Mesodermal cell (in vitro differentiated cells): Measurements from ENCODE around the gene TMEM266.

Experiments used
- H3K27ac ChIP-seq: 2 replicates; pipeline ENCODE4 v1.7.0; 2013; ENCODE audit warnings: mild to moderate bottlenecking, low read depth, low read length, moderate library complexity; ENCODE audit not compliant: severe bottlenecking
- H3K36me3 ChIP-seq: 2 replicates; pipeline ENCODE4 v1.7.1; 2013; ENCODE audit warnings: mild to moderate bottlenecking, low read length, moderate library complexity; ENCODE audit not compliant: control insufficient read depth, insufficient read depth
- H3K4me1 ChIP-seq: one replicate; pipeline ENCODE4 v1.7.1; 2013; ENCODE audit warnings: mild to moderate bottlenecking, low read length; ENCODE audit not compliant: insufficient read depth, control insufficient read depth, poor library complexity, severe bottlenecking
- H3K4me3 ChIP-seq: 2 replicates; pipeline ENCODE4 v1.7.0; 2013; ENCODE audit warnings: low read length, control low read depth, mild to moderate bottlenecking; ENCODE audit not compliant: insufficient read depth, poor library complexity, severe bottlenecking; ENCODE audit errors: extremely low read depth
- H3K9me3 ChIP-seq: 2 replicates; pipeline ENCODE4 v1.7.1; 2013; ENCODE audit warnings: mild to moderate bottlenecking, low read length, moderate library complexity; ENCODE audit not compliant: control insufficient read depth
- WGBS, 2 experiments: methylation state at CpG; one replicate each; pipeline ENCODE4 v1.1.5; 2013; ENCODE audit warnings: missing lambda C conversion rate in 2 of 2; ENCODE audit not compliant: insufficient coverage in 2 of 2; 5-methylcytosine and 5-hydroxymethylcytosine counted together

Gene TMEM266

GRCh38 chr15:76150971-76151598 lies 91.3 kb downstream of the TMEM266 start:
- H3K4me1 ChIP-seq = peaks cover 6% of the 10 kb centered on the region
- no peak overlapping the region for H3K27ac ChIP-seq
- H3K9me3 ChIP-seq = no peaks in the 10 kb centered on the region
- H3K36me3 ChIP-seq = no peaks in the 10 kb centered on the region
- H3K4me3 ChIP-seq = no peak overlapping the region
- 15 to 26% methylated on average over 7 of the region's 9 CpGs for WGBS, 2 experiments

- Histone ChIP-seq H3K4me3 (no peak overlapping the region), H3K4me1 (peaks cover 6% of the 10 kb centered on the region), H3K9me3 (no peaks in the 10 kb centered on the region), H3K27ac (no peak overlapping the region), H3K36me3 (no peaks in the 10 kb centered on the region)
- WGBS, 2 experiments = 81 to 85% methylated on average over 7 to 8 of the region's 8 CpGs
Measured at GRCh38 chr15:76151599-76151974, 91.8 kb downstream of the TMEM266 start.

DNA sequence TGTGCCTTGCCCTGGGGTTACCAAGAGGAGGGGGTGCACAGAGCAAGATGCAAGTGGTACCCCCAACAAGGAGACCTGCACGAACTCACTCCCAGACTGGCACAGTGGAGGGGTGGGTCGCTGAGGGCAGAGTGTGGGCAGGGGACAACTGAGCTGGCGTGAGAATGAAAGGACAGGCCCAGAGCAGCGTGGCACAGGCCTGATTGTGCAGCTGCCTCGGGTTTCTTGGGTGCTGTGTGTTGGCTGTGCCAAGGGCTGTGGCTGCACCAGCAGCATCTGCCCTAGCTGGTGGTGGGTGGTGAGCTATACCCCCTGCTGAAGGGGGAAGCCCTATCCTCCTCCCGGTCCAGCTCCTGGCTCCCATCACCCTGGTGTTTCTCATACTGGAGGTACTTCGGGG lies 92.4 kb downstream of the TMEM266 start:
- H3K4me3 ChIP-seq = no peak overlapping the region
- H3K9me3 ChIP-seq = no peaks in the 10 kb centered on the region
- H3K36me3 ChIP-seq = no peaks in the 10 kb centered on the region
- H3K4me1 ChIP-seq = peaks cover 6% of the 10 kb centered on the region
- 85 to 88% methylated on average over 6 to 7 of the region's 7 CpGs for WGBS, 2 experiments
- H3K27ac ChIP-seq = no peak overlapping the region

DNA sequence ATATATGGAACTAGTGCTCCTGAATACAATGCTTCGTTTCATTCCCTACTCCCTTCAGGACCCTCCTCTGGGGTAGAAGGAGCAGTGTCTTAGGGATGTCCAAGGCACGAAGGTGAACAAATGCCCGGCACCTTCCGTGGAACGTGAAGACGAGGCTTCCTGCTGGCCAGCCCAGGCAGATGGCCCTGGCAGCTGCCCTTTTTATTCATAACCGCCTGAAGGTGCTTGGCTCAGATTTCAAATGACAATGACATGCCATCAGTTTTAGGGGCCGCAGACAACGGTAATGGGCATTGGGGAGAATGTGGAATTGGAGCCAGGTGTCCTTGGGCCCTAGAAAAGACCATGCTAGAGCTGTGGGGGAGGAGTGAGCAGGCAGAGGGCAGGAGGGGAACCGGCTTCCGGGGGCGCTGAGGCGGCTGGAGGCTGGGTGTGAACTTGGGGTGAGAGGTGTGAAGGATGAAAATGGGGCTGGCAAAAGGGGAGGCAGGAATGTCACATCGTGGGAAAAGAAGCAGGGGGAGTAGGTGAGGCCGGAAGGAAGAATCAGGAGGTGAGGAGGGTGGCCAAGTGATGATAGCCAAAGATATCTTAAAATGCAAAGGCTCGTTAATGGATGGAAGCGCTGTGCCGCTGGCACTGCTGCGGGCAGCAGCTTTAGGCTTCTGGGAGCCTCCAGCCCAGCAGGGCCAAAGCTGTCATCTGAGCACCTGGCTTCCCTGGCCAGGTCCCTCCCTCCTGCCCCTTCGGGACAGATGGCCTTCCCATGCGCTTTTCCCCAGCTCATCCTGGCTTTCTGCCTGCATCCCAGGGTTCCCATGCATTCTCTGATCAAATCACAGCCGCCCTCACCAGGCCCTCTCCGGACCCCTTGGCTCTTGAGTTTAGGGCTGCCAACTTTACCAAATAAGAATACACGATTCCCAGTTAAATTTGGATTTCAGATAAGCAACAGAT lies 93.7 kb downstream of the TMEM266 start:
- WGBS, 2 experiments = 82 to 83% methylated on average over 21 of the region's 24 CpGs
- H3K9me3 ChIP-seq = no peaks in the 10 kb centered on the region
- no peak overlapping the region for H3K27ac ChIP-seq
- peaks cover 6% of the 10 kb centered on the region for H3K4me1 ChIP-seq
- H3K4me3 ChIP-seq = no peak overlapping the region
- no peaks in the 10 kb centered on the region for H3K36me3 ChIP-seq

GRCh38 chr15:76155731-76156130 lies 95.9 kb downstream of the TMEM266 start:
- 93 to 95% methylated on average over 6 to 7 of the region's 7 CpGs for WGBS, 2 experiments

DNA sequence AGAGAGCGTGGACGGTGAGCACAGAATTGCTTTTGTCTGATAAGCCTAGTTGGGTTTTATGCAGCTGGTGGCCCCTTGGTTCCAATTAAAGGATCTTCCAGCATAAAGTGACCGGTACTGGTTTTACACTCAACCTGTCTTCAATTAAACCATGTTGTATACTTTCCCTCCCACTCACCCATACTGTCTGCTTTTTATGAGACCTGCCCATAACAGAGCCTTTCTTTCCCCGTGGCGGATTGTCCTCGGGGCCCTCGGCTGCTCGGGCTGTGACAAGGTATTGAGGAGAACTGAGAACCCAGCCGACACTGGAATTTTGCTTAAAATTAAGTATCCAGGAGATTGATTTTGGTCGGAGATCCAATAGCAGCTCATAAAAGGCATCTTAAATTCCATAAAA lies 98.4 kb downstream of the TMEM266 start:
- Histone ChIP-seq H3K27ac (no peak overlapping the region), H3K9me3 (no peaks in the 10 kb centered on the region), H3K4me1 (peaks cover 8% of the 10 kb centered on the region), H3K4me3 (no peak overlapping the region), H3K36me3 (no peaks in the 10 kb centered on the region)
- WGBS, 2 experiments = 90 to 94% methylated on average over 5 to 6 of the region's 10 CpGs

More at GRCh38 chr15:76155731-76156130, 95.9 kb downstream of the TMEM266 start:
- H3K36me3 ChIP-seq = no peaks in the 10 kb centered on the region
- no peak overlapping the region for H3K4me3 ChIP-seq
- H3K9me3 ChIP-seq = no peaks in the 10 kb centered on the region
- H3K4me1 ChIP-seq = peaks cover 3% of the 10 kb centered on the region
- H3K27ac ChIP-seq = no peak overlapping the region

DNA sequence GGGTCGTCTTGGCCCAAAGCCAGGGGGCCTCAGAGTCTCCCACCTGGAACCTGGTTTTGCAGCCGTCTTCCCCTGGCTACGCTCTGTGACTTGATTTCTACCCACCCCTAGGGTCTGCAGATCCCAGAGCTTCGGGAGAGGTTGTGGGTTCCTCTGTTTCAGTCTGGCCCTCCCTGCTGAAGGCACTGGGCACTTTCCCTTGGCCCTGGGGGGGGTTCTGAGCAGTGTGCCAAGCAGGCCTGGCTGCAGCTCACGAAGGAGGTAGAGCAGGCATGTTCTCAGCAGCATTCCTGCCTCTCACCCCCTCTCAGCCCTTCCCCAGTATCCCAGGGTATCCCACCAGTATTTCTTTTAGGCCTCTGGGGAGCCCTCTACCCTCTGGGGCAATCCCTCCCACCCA lies 99.0 kb downstream of the TMEM266 start:
- Histone ChIP-seq H3K9me3 (no peaks in the 10 kb centered on the region), H3K4me1 (peaks cover 13% of the 10 kb centered on the region), H3K27ac (no peak overlapping the region), H3K36me3 (no peaks in the 10 kb centered on the region), H3K4me3 (no peak overlapping the region)
- 84 to 90% methylated on average over 5 of the region's 5 CpGs for WGBS, 2 experiments

GRCh38 chr15:76159282-76159681 lies 99.5 kb downstream of the TMEM266 start:
- H3K4me1 ChIP-seq = peaks cover 13% of the 10 kb centered on the region
- H3K27ac ChIP-seq = no peak overlapping the region
- 87% methylated on average over 4 of the region's 5 CpGs; no CpG with 5 or more reads in 1 of the 2 experiments for WGBS, 2 experiments
- no peaks in the 10 kb centered on the region for H3K9me3 ChIP-seq
- no peaks in the 10 kb centered on the region for H3K36me3 ChIP-seq
- no peak overlapping the region for H3K4me3 ChIP-seq

DNA sequence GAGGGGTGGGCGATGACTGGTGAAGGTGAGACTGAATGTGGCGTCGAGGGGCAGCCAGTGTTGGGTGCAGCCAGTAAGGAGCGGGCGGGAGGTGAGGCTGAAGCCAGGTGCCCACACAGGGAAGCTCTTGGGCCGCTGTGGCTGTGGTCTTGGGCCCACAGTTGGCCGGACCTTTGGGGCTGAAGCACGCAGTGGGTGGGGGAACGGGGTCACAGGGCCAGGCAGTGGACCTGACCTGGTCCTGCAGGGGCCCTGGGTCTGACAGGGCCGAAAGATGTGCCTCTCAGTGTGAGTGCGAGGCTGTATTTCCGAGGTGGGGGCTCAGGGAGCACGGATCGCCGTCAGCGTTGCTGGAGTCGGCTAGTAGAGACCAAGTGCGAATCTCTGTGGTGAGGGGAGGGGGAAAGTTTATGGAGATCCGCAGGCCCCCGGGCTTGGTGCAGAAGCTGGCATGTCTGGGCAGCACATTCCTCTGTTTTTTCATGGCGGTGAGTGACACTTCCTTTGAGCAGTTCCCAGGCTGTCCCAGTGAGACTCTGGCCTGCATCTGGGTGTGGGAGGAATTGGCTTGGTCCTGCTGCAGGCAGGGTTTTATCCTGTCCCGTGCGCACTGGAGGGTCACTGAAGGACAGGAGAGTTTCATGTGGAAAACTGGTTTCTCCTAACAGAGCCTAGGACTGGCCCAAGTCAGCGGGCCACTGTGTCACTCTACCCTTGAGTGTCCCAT lies 100.8 kb downstream of the TMEM266 start:
- Histone ChIP-seq H3K27ac (no peak overlapping the region), H3K4me1 (peaks cover 13% of the 10 kb centered on the region), H3K9me3 (no peaks in the 10 kb centered on the region), H3K36me3 (no peaks in the 10 kb centered on the region), H3K4me3 (no peak overlapping the region)
- 92 to 93% methylated on average over 22 of the region's 24 CpGs for WGBS, 2 experiments

GRCh38 chr15:76161153-76162035 lies 101.6 kb downstream of the TMEM266 start:
- Histone ChIP-seq H3K4me1 (peaks cover 13% of the 10 kb centered on the region), H3K27ac (no peak overlapping the region), H3K4me3 (no peak overlapping the region), H3K9me3 (no peaks in the 10 kb centered on the region), H3K36me3 (no peaks in the 10 kb centered on the region)
- 91 to 92% methylated on average over 15 to 17 of the region's 20 CpGs for WGBS, 2 experiments
